Transverse colon (tissue), 3 donors: ENCODE measurements around the gene TEX261.
A peak's percentile ranks its signal among the peaks of the same experiment; 100 is the strongest.

ENCODE experiments used
- POLR2A ChIP-seq: fragments of 450-650 bp; IDR thresholded peaks from one replicate; pipeline ENCODE4 v1.6.1; 2016; ENCODE audit warnings: antibody characterized with exemption, mild to moderate bottlenecking, moderate library complexity
- TF ChIP-seq, protein P1 (sequence below), 5 experiments: fragments of 200-600 bp in 3 of 5; fragments of 450-650 bp in 2 of 5; sonication (generic) in 3 of 5; IDR thresholded peaks; 1 replicate in 2 of 5; 2 replicates in 3 of 5; pipeline ENCODE4 v1.5.1; 2016 to 2017; ENCODE audit warnings: antibody characterized with exemption in 5 of 5, inconsistent platforms in 3 of 5, mild to moderate bottlenecking in 2 of 5, moderate library complexity in 1 of 5

DNA sequence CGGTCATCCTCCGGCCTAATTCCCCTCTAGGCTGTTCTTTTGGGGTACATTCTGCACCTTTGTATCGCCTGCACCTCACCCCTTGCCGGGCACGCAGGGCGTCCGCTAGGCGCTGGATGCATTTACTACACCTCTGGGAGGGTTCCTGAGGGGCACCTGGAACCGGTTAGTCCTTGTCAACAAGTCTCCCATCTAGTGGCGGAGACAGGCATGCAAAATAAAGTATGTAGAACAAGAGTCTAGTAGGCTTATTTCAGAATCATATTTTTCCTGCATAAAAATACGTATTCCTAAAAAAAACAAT is 705 bp upstream of the TEX261 start:
- no peak for TF ChIP-seq POLR2A
- TF ChIP-seq, protein P1, sequence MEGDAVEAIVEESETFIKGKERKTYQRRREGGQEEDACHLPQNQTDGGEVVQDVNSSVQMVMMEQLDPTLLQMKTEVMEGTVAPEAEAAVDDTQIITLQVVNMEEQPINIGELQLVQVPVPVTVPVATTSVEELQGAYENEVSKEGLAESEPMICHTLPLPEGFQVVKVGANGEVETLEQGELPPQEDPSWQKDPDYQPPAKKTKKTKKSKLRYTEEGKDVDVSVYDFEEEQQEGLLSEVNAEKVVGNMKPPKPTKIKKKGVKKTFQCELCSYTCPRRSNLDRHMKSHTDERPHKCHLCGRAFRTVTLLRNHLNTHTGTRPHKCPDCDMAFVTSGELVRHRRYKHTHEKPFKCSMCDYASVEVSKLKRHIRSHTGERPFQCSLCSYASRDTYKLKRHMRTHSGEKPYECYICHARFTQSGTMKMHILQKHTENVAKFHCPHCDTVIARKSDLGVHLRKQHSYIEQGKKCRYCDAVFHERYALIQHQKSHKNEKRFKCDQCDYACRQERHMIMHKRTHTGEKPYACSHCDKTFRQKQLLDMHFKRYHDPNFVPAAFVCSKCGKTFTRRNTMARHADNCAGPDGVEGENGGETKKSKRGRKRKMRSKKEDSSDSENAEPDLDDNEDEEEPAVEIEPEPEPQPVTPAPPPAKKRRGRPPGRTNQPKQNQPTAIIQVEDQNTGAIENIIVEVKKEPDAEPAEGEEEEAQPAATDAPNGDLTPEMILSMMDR (IDR thresholded peaks at IDR 0.05): peak in 4 of 5 experiments; percentile 9 to 49 (median 36)
